A549 (cell line): ENCODE results near the gene FGFR3. TPM values are rescaled to one million over a fixed set of nuclear protein-coding genes. Genes with fewer than 3 reads are reported as not detected.

Experiments used
- ATAC-seq, 2 experiments: fragments of 200-7000 bp in 1 of 2; fragments of >200 bp in 1 of 2; cut with Nextera tagmentation in 1 of 2; cut with Tn5 transposase in 1 of 2; 3 replicates each; pipeline versions ENCODE4 v1.8.0 to v1.9.1; 2018 to 2020; ENCODE audit warnings: mild to moderate bottlenecking in 1 of 2, moderate library complexity in 1 of 2
- CTCF ChIA-PET: fragments of 300-600 bp; sonication (Branson Sonifier 250); formaldehyde crosslinking; extraction: SDS; loops from one replicate; lab custom pipeline; 2021; ENCODE audit warnings: antibody characterized with exemption, inconsistent platforms; lab: Yijun Ruan, JAX
- POLR2A ChIA-PET: fragments of 350-600 bp; formaldehyde crosslinking; extraction: SDS; loops from one replicate; lab custom pipeline; 2021; ENCODE audit warnings: antibody characterized with exemption, inconsistent platforms; lab: Yijun Ruan, JAX
- DNase-seq, 2 experiments: peaks; one replicate each; pipeline versions ENCODE4 v3.0.0 to v3.0.0-alpha.2; 2011 to 2016; ENCODE audit warnings: low read depth in 1 of 2, low spot score in 1 of 2
- FAIRE-seq: peaks from 2 replicates; lab custom pipeline; 2011; peaks lifted over from hg19 to GRCh38; lab: Jason Lieb, UNC
- H3K27ac ChIP-seq, 2 experiments: fragments of >200 bp; sonication (Bioruptor Twin); formaldehyde crosslinking; 3 replicates each; pipeline ENCODE4 v1.5.1; 2016 to 2017
- H3K4me1 ChIP-seq: fragments of >200 bp; sonication (Bioruptor Twin); formaldehyde crosslinking; 3 replicates; pipeline ENCODE4 v1.6.1; 2016
- H3K4me2 ChIP-seq: fragments of >200 bp; sonication (Bioruptor Twin); formaldehyde crosslinking; 3 replicates; pipeline ENCODE4 v1.6.1; 2016
- H3K4me3 ChIP-seq: fragments of >200 bp; sonication (Bioruptor Twin); formaldehyde crosslinking; 3 replicates; pipeline ENCODE4 v1.5.1; 2016
- H3K9me3 ChIP-seq: fragments of >200 bp; sonication (Bioruptor Twin); formaldehyde crosslinking; 3 replicates; pipeline ENCODE4 v1.6.1; 2016
- BHLHE40 ChIP-seq: IDR thresholded peaks from 2 replicates; pipeline ENCODE4 v1.6.1; 2012; ENCODE audit warnings: low read depth, low read length, inconsistent platforms
- CBX2 ChIP-seq: fragments of 200-600 bp; sonication (generic); IDR thresholded peaks from 2 replicates; pipeline ENCODE4 v1.6.1; 2016; ENCODE audit warnings: low read depth, mild to moderate bottlenecking, borderline replicate concordance
- CBX8 ChIP-seq: fragments of 200-600 bp; sonication (generic); IDR thresholded peaks from 2 replicates; pipeline ENCODE4 v1.6.1; 2016
- CEBPB ChIP-seq, 2 experiments: fragments of >200 bp in 1 of 2; sonication (Bioruptor Twin) in 1 of 2; formaldehyde crosslinking in 1 of 2; IDR thresholded peaks; 2 replicates each; pipeline ENCODE4 v1.6.1; 2012 to 2016
- EHMT2 ChIP-seq: fragments of 200-600 bp; sonication (generic); IDR thresholded peaks from 2 replicates; pipeline ENCODE4 v1.6.1; 2016; ENCODE audit warnings: antibody characterized with exemption, low read depth, mild to moderate bottlenecking, moderate library complexity
- ESRRA ChIP-seq: fragments of 150-350 bp; IDR thresholded peaks from 2 replicates; pipeline ENCODE4 v1.6.1; 2014; ENCODE audit warnings: mild to moderate bottlenecking, low read length, borderline replicate concordance
- HMGXB4 ChIP-seq: fragments of 250-450 bp; sonication (Bioruptor Pico); IDR thresholded peaks from 2 replicates; pipeline ENCODE4 v1.5.0; 2021; ENCODE audit warnings: mild to moderate bottlenecking, moderate library complexity, borderline replicate concordance
- HOXA7 ChIP-seq: fragments of 250-450 bp; sonication (Bioruptor Pico); IDR thresholded peaks from 2 replicates; pipeline ENCODE4 v1.5.0; 2020; ENCODE audit warnings: mild to moderate bottlenecking, moderate library complexity
- JUNB ChIP-seq: fragments of >200 bp; sonication (Bioruptor Twin); formaldehyde crosslinking; IDR thresholded peaks from 2 replicates; pipeline ENCODE4 v1.6.1; 2016
- MAFK ChIP-seq: fragments of 450-650 bp; IDR thresholded peaks from 2 replicates; pipeline ENCODE4 v1.6.1; 2014; ENCODE audit not compliant: partially characterized antibody
- MAZ ChIP-seq: fragments of 150-350 bp; IDR thresholded peaks from 2 replicates; pipeline ENCODE4 v1.6.1; 2014; ENCODE audit warnings: antibody characterized with exemption, low read depth, low read length, borderline replicate concordance
- NPAS2 ChIP-seq: fragments of 250-450 bp; sonication (Bioruptor Pico); IDR thresholded peaks from 2 replicates; pipeline ENCODE4 v1.8.0; 2022; ENCODE audit warnings: mild to moderate bottlenecking, moderate library complexity, borderline replicate concordance
- POLR2A ChIP-seq: IDR thresholded peaks from 2 replicates; pipeline ENCODE4 v1.6.1; 2012; ENCODE audit warnings: mild to moderate bottlenecking, low read length
- RAD21 ChIP-seq, 2 experiments: fragments of >200 bp in 1 of 2; sonication (Bioruptor Twin) in 1 of 2; formaldehyde crosslinking in 1 of 2; IDR thresholded peaks in 1 of 2; conservative IDR thresholded peaks in 1 of 2; 2 replicates in 1 of 2; 3 replicates in 1 of 2; pipeline ENCODE4 v1.6.1; 2012 to 2018; ENCODE audit warnings: inconsistent platforms in 1 of 2
- RCOR1 ChIP-seq: fragments of 150-350 bp; IDR thresholded peaks from 2 replicates; pipeline ENCODE4 v1.6.1; 2014; ENCODE audit warnings: antibody characterized with exemption, low read length, low read depth
- RNF2 ChIP-seq: fragments of 200-600 bp; sonication (generic); IDR thresholded peaks from 2 replicates; pipeline ENCODE4 v1.6.1; 2016; ENCODE audit warnings: low read depth, mild to moderate bottlenecking, antibody characterized with exemption, moderate library complexity, borderline replicate concordance
- ZC3H11A ChIP-seq: fragments of 450-650 bp; IDR thresholded peaks from 2 replicates; pipeline ENCODE4 v1.6.1; 2014; ENCODE audit warnings: antibody characterized with exemption, mild to moderate bottlenecking
- WGBS: methylation state at CpG from one replicate; pipeline ENCODE4 v1.1.6; 2017; ENCODE audit errors: missing lambda C conversion rate; 5-methylcytosine and 5-hydroxymethylcytosine counted together
- polyA plus RNA-seq, 4 experiments: library from polyadenylated mRNA; depleted of rRNA in 3 of 4; stranded (reverse); fragments of >200 nt; fragmentation: RNase III in 1 of 4; extraction: RNeasy Plus Mini Kit Qiagen cat#74134 plus additional on column Dnase treatment in 1 of 4; gene quantifications; 2 replicates in 3 of 4; 3 replicates in 1 of 4; pipeline ENCODE4 v1.2.3, GENCODE V29; 2011 to 2017

The FGFR3 gene
- polyA plus RNA-seq, 2 of the 4 experiments (the other 2 are of a cell fraction) = 1.9 to 4.8 TPM

GRCh38 chr4:1759170-1759817 is 33.8 kb upstream of the FGFR3 start:
- H3K9me3 ChIP-seq = no peaks in the 10 kb centered on the region
- peak overlapping the region in 1 of 2 experiments; percentile 76; a peak in 3 of 6 replicates for H3K27ac ChIP-seq
- DNase-seq (no peak), ATAC-seq (peak in 1 of 2 experiments; percentile 1; a peak in 2 of 6 replicates), FAIRE-seq (no peak)
- no peak overlapping the region for H3K4me2 ChIP-seq
- TF ChIP-seq MAFK (no peak), CBX8 (no peak), JUNB (no peak), MAZ (no peak), NPAS2 (CRISPR knock-in tag) (no peak), HMGXB4 (CRISPR knock-in tag) (no peak), ZC3H11A (no peak), POLR2A (no peak), RNF2 (no peak), CBX2 (no peak)
- H3K4me1 ChIP-seq = peaks cover 21% of the 10 kb centered on the region
- CTCF ChIA-PET = interaction anchor here (1.0 to 4.3 kb wide), 7 partner anchors 11 to 151 kb away, joined by 3 to 23 read pairs (median 4); partner anchors contain the start of gene FGFR3
- POLR2A ChIA-PET = no interaction called here
- WGBS = 92% methylated on average over 9 of the region's 19 CpGs
- no peak overlapping the region for H3K4me3 ChIP-seq

- ChIA-PET POLR2A (no interaction called here), CTCF (interaction anchor here (1.0 to 4.3 kb wide), 9 partner anchors 12 to 151 kb away, joined by 3 to 23 read pairs (median 3); partner anchors contain the start of gene FGFR3)
- no peaks in the 10 kb centered on the region for H3K9me3 ChIP-seq
- H3K4me3 ChIP-seq = no peak overlapping the region
- FAIRE-seq = no peak
- H3K4me1 ChIP-seq = peaks cover 22% of the 10 kb centered on the region
- DNase-seq = no peak
- 60% methylated on average over 3 of the region's 13 CpGs for WGBS
- no peak overlapping the region; the same call in 2 of the 3 replicates for H3K4me2 ChIP-seq
- TF ChIP-seq RAD21 (conservative IDR thresholded peaks at IDR 0.05 in 1 of 2, IDR thresholded peaks at IDR 0.05 in 1 of 2) (0 out of 5 replicates have a peak, but pooled peaks of 1 of the 2 experiments have one; percentile 12), EHMT2 (no peak)
- H3K27ac ChIP-seq = peak overlapping the region in 1 of 2 experiments; percentile 76; a peak in 3 of 6 replicates
- ATAC-seq = peak in 1 of 2 experiments; percentile 37; a peak in 3 of 6 replicates
These were observed 33.3 kb upstream of the FGFR3 start for GRCh38 chr4:1759818-1760223.

GRCh38 chr4:1760521-1761071 is 32.5 kb upstream of the FGFR3 start:
- Histone ChIP-seq H3K4me1 (peaks cover 30% of the 10 kb centered on the region), H3K4me3 (no peak overlapping the region), H3K4me2 (peak overlapping the region; percentile 58), H3K9me3 (no peaks in the 10 kb centered on the region), H3K27ac (peak overlapping the region; percentile 33 to 76; a peak in 4 of 6 replicates)
- no peak for TF ChIP-seq HMGXB4 (CRISPR knock-in tag)
- no peak for TF ChIP-seq CEBPB (IDR thresholded peaks at IDR 0.05)
- no peak for TF ChIP-seq ESRRA
- TF ChIP-seq HOXA7 (CRISPR knock-in tag) = no peak
- TF ChIP-seq BHLHE40 = no peak
- no peak for TF ChIP-seq RCOR1
- no CpG with 5 or more reads among the region's 25 CpGs for WGBS
- FAIRE-seq = no peak
- POLR2A ChIA-PET = no interaction called here
- CTCF ChIA-PET = interaction anchor here (1.0 to 4.3 kb wide), 7 partner anchors 13 to 139 kb away, joined by 3 to 23 read pairs (median 3); no protein-coding TSS in a partner anchor
- peak in 1 of 2 experiments; percentile 42 for DNase-seq
- peak; percentile 11 to 66; a peak in 3 of 6 replicates for ATAC-seq
